Brain microvascular endothelial cell (primary cell): ENCODE measurements around the gene SDHAF2.
A peak's percentile ranks its signal among the peaks of the same experiment; 100 is the strongest.

Experiments
- DNase-seq: peaks from one replicate; pipeline ENCODE4 v3.0.0-alpha.2; 2020
- H3K27ac ChIP-seq: fragments of 250-450 bp; sonication (Bioruptor Pico); 2 replicates; pipeline ENCODE4 v1.5.1; 2020; ENCODE audit warnings: mild to moderate bottlenecking, moderate library complexity
- H3K27me3 ChIP-seq: fragments of 250-450 bp; sonication (Bioruptor Pico); replicated peaks from 2 replicates; pipeline ENCODE4 v1.5.1; 2020; ENCODE audit warnings: mild to moderate bottlenecking
- H3K36me3 ChIP-seq: fragments of 250-450 bp; sonication (Bioruptor Pico); replicated peaks from 2 replicates; pipeline ENCODE4 v1.5.1; 2020; ENCODE audit warnings: mild to moderate bottlenecking
- H3K4me3 ChIP-seq: 2 replicates; pipeline ENCODE4 v1.5.1; 2011; ENCODE audit warnings: low read depth, mild to moderate bottlenecking, control low read depth, low read length, moderate library complexity
- CTCF ChIP-seq: IDR thresholded peaks from 2 replicates; pipeline ENCODE4 v1.5.1; 2011; ENCODE audit warnings: low read depth, mild to moderate bottlenecking, moderate library complexity, low read length, control low read depth, inconsistent platforms; ENCODE audit errors: missing control alignments
- in situ Hi-C: cut with HindIII; loops from 2 replicates; pipeline ENCODE4 v1.10.0; 2017; ENCODE audit warnings: low sequenced_read_pairs, low pct_ligation_motif_present

SDHAF2 gene

GRCh38 chr11:61392981-61393595 is 36.8 kb upstream of the SDHAF2 start:
- peak; percentile 63 for TF ChIP-seq CTCF
- in situ Hi-C loops: no loop called here
- Histone ChIP-seq H3K4me3 (peak overlapping the region; percentile 86), H3K27me3 (no peaks in the 10 kb centered on the region), H3K27ac (no peak overlapping the region), H3K36me3 (peaks cover 3% of the 10 kb centered on the region)
- no peak for DNase-seq

GRCh38 chr11:61401173-61401572 is 28.8 kb upstream of the SDHAF2 start:
- Histone ChIP-seq H3K36me3 (peaks cover 44% of the 10 kb centered on the region), H3K4me3 (no peak overlapping the region), H3K27me3 (no peaks in the 10 kb centered on the region), H3K27ac (no peak overlapping the region)
- in situ Hi-C loops: no loop called here
- TF ChIP-seq CTCF: no peak
- no peak for DNase-seq

GRCh38 chr11:61401573-61401972 is 28.4 kb upstream of the SDHAF2 start:
- no peaks in the 10 kb centered on the region for H3K27me3 ChIP-seq
- no peak overlapping the region for H3K27ac ChIP-seq
- TF ChIP-seq CTCF: no peak
- H3K36me3 ChIP-seq: peaks cover 48% of the 10 kb centered on the region
- DNase-seq: no peak
- H3K4me3 ChIP-seq: no peak overlapping the region
- in situ Hi-C loops: no loop called here

- in situ Hi-C loops: no loop called here
These were observed 26.3 kb upstream of the SDHAF2 start for GRCh38 chr11:61403658-61404057.

GRCh38 chr11:61404103-61404502 is 25.8 kb upstream of the SDHAF2 start:
- Histone ChIP-seq H3K4me3 (no peak overlapping the region), H3K27ac (no peak overlapping the region), H3K27me3 (no peaks in the 10 kb centered on the region), H3K36me3 (peaks cover 64% of the 10 kb centered on the region)
- in situ Hi-C loops: no loop called here
- TF ChIP-seq CTCF: no peak
- DNase-seq: no peak

More at GRCh38 chr11:61403658-61404057, 26.3 kb upstream of the SDHAF2 start:
- Histone ChIP-seq H3K36me3 (peaks cover 61% of the 10 kb centered on the region), H3K4me3 (no peak overlapping the region), H3K27me3 (no peaks in the 10 kb centered on the region), H3K27ac (no peak overlapping the region)
- DNase-seq: no peak
- TF ChIP-seq CTCF: no peak

GRCh38 chr11:61404641-61405040 is 25.3 kb upstream of the SDHAF2 start:
- H3K27ac ChIP-seq: no peak overlapping the region
- no peak overlapping the region for H3K4me3 ChIP-seq
- H3K27me3 ChIP-seq: no peaks in the 10 kb centered on the region
- in situ Hi-C loops: no loop called here
- H3K36me3 ChIP-seq: peaks cover 65% of the 10 kb centered on the region
- TF ChIP-seq CTCF: no peak
- no peak for DNase-seq
